GM12872 (cell line): ENCODE results near the gene ZNF512.

ENCODE experiments used
- CTCF ChIP-seq: IDR thresholded peaks from 3 replicates; pipeline ENCODE4 v1.5.1; 2011; ENCODE audit warnings: low read depth, mild to moderate bottlenecking, low read length, moderate library complexity; ENCODE audit not compliant: insufficient read depth

Gene ZNF512

GRCh38 chr2:27655155-27655951 lies 72.5 kb downstream of the ZNF512 start:
- TF ChIP-seq CTCF = no peak

- TF ChIP-seq CTCF = no peak
These were observed 78.5 kb downstream of the ZNF512 start for GRCh38 chr2:27661371-27661770.

- no peak for TF ChIP-seq CTCF
These were observed 80.7 kb downstream of the ZNF512 start, which contains the start of the genes SLC4A1AP and SUPT7L for GRCh38 chr2:27663285-27664153. Gene SLC4A1AP, plus strand, starts transcription at chr2:27663889. Its CDS starts 26 bp downstream, at chr2:27663915. Gene SUPT7L, minus strand, starts transcription at chr2:27663614. Its CDS starts 1,422 bp downstream, at chr2:27662192.

GRCh38 chr2:27664154-27664574 lies 81.3 kb downstream of the ZNF512 start:
- no peak for TF ChIP-seq CTCF

- no peak for TF ChIP-seq CTCF
These were observed 82.0 kb downstream of the ZNF512 start for GRCh38 chr2:27664622-27665363.

- TF ChIP-seq CTCF = no peak
These were observed 84.6 kb downstream of the ZNF512 start for GRCh38 chr2:27667446-27667845.
